ENCODE results near the gene ADAMTS6. TPM values are rescaled to one million over a fixed set of nuclear protein-coding genes. Genes with fewer than 3 reads are reported as not detected.

The ADAMTS6 gene
- total and polyA plus RNA-seq, 2 of the 13 experiments (the other 11 are each of a cell fraction or from before 2014, with no cell fraction given) = 3.1 to 8.2 TPM

- TF ChIP-seq PATZ1 (CRISPR knock-in tag; IDR thresholded peaks at IDR 0.05) (no peak), NFIB (CRISPR knock-in tag; IDR thresholded peaks at IDR 0.05; ENCODE audit: borderline replicate concordance) (no peak), PHB2 (IDR thresholded peaks at IDR 0.05; ENCODE audit: partially characterized antibody) (no peak), PREB (CRISPR knock-in tag; IDR thresholded peaks at IDR 0.05) (no peak), ZNF234 (CRISPR knock-in tag; conservative IDR thresholded peaks at IDR 0.05) (no peak), FOXA1 (IDR thresholded peaks at IDR 0.05) (no peak), FOXA1 (CRISPR knock-in tag; IDR thresholded peaks at IDR 0.05) (no peak)
Measured at GRCh38 chr5:65359569-65359968, 122.2 kb downstream of the ADAMTS6 start (continued).

GRCh38 chr5:65356274-65356673 lies 125.4 kb downstream of the ADAMTS6 start:
- H3K36me3 ChIP-seq (replicated peaks in 1 of 2; ENCODE audit: control insufficient read depth in 1 of 2, insufficient read depth in 2 of 2, low read length in 2 of 2) = no peaks in the 10 kb centered on the region
- TF ChIP-seq ZNF292 (CRISPR knock-in tag; IDR thresholded peaks at IDR 0.05; ENCODE audit: borderline replicate concordance, low read depth) = no peak
- TF ChIP-seq ZNF460 (CRISPR knock-in tag; IDR thresholded peaks at IDR 0.05; ENCODE audit: borderline replicate concordance) = no peak
- TF ChIP-seq GZF1 (CRISPR knock-in tag; IDR thresholded peaks at IDR 0.05) = no peak
- TF ChIP-seq ZNF572 (CRISPR knock-in tag; IDR thresholded peaks at IDR 0.05) = no peak
- TF ChIP-seq WIZ (CRISPR knock-in tag; IDR thresholded peaks at IDR 0.05) = no peak

More at GRCh38 chr5:65356274-65356673, 125.4 kb downstream of the ADAMTS6 start:
- ChIA-PET POLR2A (no interaction called here), CTCF (ENCODE audit: low intra/inter-chr PET ratio, low total read pairs) (no interaction called here)
- no peak for ATAC-seq
- H4K20me1 ChIP-seq (ENCODE audit: insufficient read depth, low read length) = no peaks in the 10 kb centered on the region
- H3K27ac ChIP-seq (ENCODE audit: extremely low read length, insufficient read depth, low read length) = no peak overlapping the region
- WGBS (ENCODE audit: low lambda C conversion rate) = 86% methylated on average over 1 of the region's 1 CpG
- H3K4me2 ChIP-seq (ENCODE audit: low read depth, low read length) = no peak overlapping the region
- no peaks in the 10 kb centered on the region for H3K9me3 ChIP-seq (ENCODE audit: low read length)
- no peaks in the 10 kb centered on the region for H3K4me1 ChIP-seq (ENCODE audit: insufficient read depth, low read length)
- no peak for FAIRE-seq
- no TSS peak for BruUV-seq (replicated peaks)
- DNase-seq (ENCODE audit: low spot score) = no peak
- no peaks in the 10 kb centered on the region for H3K27me3 ChIP-seq (ENCODE audit: control insufficient read depth in 1 of 2, insufficient read depth in 2 of 2, low read length in 2 of 2)
- intact Hi-C loops (cut with micrococcal nuclease; ENCODE audit: unreplicated experiment) = no loop called here
- H3K79me2 ChIP-seq (ENCODE audit: insufficient read depth, low read length) = no peaks in the 10 kb centered on the region
- H3K9ac ChIP-seq (ENCODE audit: insufficient read depth, low read depth, low read length) = no peak overlapping the region
- no peak overlapping the region for H2AFZ ChIP-seq (ENCODE audit: low read length)
- H3K4me3 ChIP-seq (replicated peaks in 1 of 3; ENCODE audit: insufficient read depth in 1 of 3, low read depth in 2 of 3, low read length in 3 of 3) = no peak overlapping the region
- in situ Hi-C loops (cut with HindIII; ENCODE audit: extremely low pct_ligation_motif_present, low pct_unique_long_range_greater_than_20kb) = no loop called here
